C4-2B (cell line): ENCODE data around the gene SLC2A9.

Source experiments
- ZFX ChIP-seq: fragments of 450-650 bp; IDR thresholded peaks from 2 replicates; pipeline ENCODE4 v1.6.1; 2017
- TF ChIP-seq, protein P1 (sequence below): fragments of 450-650 bp; conservative IDR thresholded peaks from 2 replicates; pipeline ENCODE4 v1.5.1; 2017; ENCODE audit warnings: mild to moderate bottlenecking

DNA sequence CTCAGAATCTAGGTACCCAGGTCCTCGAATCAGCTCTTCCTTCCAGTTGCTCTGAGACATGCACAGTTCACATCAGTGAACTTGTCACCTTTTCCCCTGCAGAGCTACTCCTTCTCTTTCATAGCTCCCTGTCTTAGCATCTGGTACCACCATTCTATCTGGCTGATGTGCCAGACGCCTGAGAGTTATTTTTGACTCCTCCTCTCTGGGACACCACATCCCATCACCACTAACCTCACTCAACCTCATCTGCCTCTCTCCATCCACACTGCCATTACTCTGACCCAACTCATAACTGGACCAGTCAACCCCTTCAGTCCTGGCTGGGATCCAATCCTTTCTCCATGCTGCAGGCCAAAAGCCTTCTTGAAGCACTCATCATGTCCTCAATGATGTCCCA, 44.5 kb downstream of the SLC2A9 start:
- TF ChIP-seq, protein P1, sequence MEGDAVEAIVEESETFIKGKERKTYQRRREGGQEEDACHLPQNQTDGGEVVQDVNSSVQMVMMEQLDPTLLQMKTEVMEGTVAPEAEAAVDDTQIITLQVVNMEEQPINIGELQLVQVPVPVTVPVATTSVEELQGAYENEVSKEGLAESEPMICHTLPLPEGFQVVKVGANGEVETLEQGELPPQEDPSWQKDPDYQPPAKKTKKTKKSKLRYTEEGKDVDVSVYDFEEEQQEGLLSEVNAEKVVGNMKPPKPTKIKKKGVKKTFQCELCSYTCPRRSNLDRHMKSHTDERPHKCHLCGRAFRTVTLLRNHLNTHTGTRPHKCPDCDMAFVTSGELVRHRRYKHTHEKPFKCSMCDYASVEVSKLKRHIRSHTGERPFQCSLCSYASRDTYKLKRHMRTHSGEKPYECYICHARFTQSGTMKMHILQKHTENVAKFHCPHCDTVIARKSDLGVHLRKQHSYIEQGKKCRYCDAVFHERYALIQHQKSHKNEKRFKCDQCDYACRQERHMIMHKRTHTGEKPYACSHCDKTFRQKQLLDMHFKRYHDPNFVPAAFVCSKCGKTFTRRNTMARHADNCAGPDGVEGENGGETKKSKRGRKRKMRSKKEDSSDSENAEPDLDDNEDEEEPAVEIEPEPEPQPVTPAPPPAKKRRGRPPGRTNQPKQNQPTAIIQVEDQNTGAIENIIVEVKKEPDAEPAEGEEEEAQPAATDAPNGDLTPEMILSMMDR = no peak
- TF ChIP-seq ZFX = no peak
